HG03025 (cell line): Measurements from ENCODE around the gene SFXN4.
A peak's percentile ranks its signal among the peaks of the same experiment; 100 is the strongest.

Experiments
- ATAC-seq: cut with Tn5 transposase; IDR thresholded peaks from one replicate; pipeline ENCODE4 v1.9.1; 2021; ENCODE audit warnings: mild to moderate bottlenecking, moderate library complexity; ENCODE audit not compliant: unreplicated experiment, low FRiP score

The SFXN4 gene, protein sequence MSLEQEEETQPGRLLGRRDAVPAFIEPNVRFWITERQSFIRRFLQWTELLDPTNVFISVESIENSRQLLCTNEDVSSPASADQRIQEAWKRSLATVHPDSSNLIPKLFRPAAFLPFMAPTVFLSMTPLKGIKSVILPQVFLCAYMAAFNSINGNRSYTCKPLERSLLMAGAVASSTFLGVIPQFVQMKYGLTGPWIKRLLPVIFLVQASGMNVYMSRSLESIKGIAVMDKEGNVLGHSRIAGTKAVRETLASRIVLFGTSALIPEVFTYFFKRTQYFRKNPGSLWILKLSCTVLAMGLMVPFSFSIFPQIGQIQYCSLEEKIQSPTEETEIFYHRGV

GRCh38 chr10:119165171-119166117 is at the start of gene SFXN4:
Gene SFXN4 (minus strand): TSS chr10:119165714. CDS start chr10:119165647, 67 bp downstream.
- ATAC-seq, result peak; percentile 84

DNA sequence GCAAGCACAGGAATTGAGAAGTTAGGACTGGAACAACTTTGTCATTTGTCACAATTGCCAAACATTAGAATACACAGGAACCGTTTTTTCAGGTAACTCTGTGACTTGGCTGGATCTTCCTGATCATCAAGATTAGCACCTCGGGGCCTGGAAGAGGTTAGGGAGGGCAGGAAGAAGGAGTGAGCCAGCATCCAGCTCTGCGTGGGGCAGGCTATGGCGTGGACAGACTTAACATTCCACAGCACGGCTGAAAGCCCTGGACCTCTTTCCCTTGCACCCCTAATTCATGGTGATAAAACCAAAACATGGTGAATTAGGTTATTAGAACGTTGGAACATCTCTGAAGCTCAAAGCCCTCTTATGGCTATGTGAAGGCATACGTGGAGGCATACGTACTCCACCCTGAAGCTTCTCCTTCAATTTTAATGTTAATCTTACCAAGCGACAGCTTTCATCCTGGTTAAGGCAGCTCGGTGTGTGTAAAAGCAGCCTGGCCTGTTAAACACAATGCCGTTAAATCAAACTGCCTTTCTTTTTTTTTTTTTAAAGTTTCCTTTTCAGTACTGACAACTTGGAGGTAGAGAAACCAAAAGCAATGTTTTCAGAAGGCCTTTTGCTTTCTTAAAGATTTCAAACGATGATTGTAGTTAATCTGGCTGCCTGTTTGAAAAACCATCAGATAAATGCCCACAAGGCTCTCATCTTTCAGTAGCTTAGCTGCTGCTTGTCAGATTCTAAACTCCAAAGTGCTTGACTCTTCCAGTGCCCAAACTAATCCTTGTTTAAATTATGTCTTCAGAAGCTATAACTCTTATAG is 46.3 kb upstream of the SFXN4 start:
- ATAC-seq, result no peak

- no peak for ATAC-seq
Observed at GRCh38 chr10:119211176-119211575, 45.7 kb upstream of the SFXN4 start.

DNA sequence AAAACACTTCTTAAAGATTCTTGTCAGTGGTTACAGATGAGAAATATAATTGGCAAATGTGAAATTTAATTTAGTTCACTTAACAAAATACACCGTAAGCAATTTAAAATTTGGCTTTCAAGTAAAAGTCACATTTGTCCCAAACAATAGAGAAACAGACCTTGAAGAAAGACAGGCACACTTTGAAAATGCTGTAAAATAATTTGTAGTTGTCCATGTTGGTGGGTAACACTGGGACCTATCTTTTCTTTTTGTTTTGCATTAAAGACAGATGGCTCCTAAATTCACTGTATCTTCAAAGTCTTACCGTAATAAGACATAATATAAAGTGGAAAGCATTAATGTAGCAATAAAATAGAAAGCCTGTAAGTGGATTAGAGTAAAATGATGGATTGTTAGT is 45.1 kb upstream of the SFXN4 start:
- no peak for ATAC-seq

GRCh38 chr10:119209736-119210355 is 44.3 kb upstream of the SFXN4 start:
- ATAC-seq, result no peak

DNA sequence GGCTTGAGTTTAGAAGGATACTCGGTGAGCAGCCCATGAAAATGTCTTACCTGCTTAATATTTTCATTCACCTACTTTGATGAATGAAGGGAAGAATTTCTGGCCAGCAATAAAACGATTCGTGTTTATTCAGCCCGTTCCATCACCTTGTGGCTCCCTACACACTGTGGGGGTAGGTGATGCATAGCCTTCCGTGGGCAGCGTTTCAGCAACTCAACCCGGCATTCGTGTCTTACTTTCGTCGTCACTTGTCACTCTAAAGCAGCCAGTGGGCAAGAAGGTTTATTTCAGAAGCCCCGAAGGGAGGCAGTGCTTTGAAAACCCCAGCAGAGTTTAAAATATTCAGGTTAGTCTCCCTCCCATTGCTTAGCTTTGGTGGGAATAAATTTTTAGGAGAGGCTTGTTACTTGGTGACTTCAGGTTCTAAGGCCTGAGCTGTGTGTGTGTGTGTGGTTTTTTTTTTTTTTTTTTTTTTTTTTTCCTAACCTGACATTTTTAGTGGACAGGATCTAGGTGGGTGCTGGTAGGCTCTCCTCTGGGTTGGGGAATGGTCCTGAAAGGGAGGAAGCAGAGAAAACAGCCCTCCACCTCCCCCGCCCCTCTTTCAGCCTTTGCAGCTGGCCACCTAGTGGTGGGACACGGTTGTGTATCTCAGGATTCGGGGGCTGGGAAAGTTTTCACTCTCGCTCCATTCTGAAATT is 43.7 kb upstream of the SFXN4 start:
- no peak for ATAC-seq

GRCh38 chr10:119208553-119208940 is 43.0 kb upstream of the SFXN4 start:
- no peak for ATAC-seq

DNA sequence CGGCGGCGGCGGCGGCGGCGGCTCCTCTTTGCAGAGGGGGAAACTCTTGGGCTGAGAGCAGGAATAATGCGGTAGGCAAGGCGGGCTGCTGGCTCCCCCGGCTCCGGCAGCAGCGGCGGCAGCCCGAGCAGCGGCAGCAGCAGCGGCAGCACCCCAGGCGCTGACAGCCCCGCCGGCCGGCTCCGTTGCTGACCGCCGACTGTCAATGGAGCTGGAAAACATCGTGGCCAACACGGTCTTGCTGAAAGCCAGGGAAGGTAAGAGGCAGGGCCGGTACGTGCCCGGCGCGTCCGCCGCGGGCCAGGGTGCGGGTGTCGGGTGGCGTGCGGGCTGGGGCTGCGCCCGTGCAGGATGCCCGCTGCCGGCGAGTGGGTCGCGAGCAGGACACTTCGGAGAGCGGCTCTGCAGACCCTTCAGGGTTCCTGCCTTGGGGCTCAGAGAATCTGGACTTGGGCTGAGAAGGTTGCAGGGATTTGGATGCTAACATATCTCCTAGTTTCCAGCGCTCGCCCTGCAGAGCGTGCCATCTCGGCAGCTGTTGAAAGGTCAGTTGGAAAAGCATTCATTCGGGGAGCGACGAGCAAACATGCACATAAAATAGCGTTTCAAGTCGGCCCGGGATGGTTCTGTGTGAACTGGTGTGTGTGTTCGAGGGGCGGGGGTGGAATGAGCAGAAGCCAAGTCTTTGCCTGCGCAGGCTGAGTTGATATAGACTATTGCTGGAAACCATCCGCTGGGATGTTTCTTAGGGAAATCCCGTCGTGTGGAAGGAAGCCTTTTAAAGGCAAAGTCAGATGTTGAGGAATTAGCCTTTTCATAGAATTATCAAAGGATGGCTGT is 42.4 kb upstream of the SFXN4 start:
- peak; percentile 2 for ATAC-seq

- peak; percentile 77 for ATAC-seq
Observed at GRCh38 chr10:119207366-119207666, 41.8 kb upstream of the SFXN4 start, which contains the start of gene GRK5. Gene GRK5 (plus strand): TSS chr10:119207571. CDS start chr10:119207918, 347 bp downstream.

DNA sequence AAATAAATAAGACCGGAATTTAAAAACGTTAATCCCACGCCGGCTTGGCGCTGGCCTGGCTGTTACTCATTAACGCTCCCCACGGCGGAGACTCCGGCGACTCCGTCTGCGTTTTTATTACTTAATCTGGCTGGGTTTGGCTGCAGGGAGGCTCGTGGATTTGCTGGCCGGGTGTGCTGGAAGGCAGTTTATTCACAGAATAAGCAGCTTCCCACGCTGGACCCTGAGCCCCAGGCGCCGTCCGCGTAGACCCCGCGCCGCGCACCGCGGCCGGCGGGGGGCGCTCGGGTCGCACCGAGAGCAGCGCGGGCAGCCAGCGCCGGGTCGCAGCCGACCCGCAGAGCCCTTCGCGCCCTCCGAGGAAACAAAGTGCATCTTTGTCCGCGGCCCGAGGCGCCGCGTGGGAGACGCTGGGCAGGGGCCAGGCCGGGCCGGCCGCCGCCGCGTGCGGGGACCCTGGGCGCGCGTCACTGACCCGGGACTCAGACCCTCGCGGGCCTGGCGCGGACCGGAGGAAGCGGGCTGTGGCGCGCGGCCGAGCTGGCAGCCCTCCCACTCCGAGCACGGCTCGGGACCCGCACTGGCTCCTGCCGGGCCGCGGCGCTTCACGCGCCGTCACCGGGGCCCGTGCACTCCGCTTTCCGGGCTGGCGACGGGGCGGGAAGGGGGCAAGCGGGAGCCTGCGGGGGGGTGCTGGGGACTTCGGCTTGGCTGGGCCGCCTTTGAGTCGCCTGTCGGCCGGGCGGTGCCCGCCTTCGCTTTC is 41.3 kb upstream of the SFXN4 start:
- peak; percentile 61 for ATAC-seq

DNA sequence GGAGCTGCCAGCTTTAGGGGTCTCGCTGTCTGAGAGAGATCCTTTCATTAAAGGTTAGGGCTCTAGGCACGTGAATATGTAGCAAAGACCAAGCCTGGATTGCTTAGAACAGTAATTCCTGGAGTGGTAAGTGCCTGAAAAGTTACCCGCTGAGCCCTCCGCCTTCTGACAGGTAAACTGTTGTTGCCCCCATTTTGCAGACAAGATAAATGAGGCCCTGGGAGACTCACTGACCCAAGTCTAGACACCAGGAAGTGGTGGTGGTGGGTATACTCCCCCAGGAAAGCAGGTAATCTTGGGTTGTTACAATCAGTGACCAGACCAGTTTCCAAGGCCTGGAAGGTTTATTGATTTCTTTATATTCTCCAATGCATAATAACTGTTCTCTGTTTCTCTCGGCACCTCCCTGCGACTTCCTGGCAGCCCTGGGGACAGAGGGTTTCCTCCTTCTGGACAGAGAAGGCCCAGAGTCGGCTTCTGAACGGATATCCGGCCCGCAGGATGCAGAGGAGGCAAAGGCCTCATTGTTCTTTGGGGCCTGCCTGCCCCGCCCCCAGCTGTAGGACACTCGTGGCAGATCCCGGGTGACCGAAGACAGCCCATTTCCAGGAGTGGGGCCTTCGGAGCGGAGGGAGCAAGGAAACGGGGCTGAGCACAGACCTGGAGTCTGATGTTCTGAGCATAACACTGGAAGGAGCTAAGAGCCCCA is 40.5 kb upstream of the SFXN4 start:
- ATAC-seq, result no peak

- ATAC-seq, result no peak
Observed at GRCh38 chr10:119203006-119203405, 37.5 kb upstream of the SFXN4 start.

GRCh38 chr10:119201233-119201632 is 35.7 kb upstream of the SFXN4 start:
- no peak for ATAC-seq

DNA sequence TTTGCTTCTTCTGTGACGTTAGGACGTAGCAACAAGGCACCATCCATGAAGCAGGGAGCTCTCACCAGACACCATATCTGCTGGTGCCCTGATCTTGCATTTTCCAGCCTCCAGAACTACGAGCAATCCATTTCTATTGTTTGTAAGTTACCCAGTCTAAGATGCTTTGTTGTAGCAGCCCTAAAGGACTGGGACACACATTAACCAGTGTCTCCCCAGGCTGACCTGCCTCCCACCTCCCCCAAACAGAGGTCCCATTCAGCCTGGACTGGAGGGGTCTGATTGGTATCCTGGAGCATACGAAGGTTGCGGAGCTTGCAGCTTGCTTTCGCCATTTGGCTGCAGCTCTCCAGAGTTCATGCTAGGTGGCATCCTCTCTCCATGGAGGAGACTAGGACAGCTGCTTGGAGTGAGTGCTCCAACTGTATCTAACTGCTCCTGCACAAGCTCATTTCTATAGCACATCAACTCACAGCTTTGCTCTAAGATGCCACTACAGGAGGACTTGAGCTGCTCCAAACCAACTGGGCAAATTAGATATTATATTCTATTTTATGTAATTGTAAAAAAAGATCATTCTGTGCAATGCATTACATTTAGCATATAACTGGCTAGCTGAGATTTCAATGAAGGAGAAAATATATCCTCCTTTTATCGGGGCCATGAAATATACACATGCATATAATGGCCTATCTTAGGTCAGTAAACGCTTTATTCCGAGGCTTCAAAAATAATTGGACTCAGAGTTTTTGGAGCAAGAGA is 33.9 kb upstream of the SFXN4 start:
- ATAC-seq, result no peak

- no peak for ATAC-seq
Observed at GRCh38 chr10:119198438-119198837, 32.9 kb upstream of the SFXN4 start.

- no peak for ATAC-seq
Observed at GRCh38 chr10:119197921-119198320, 32.4 kb upstream of the SFXN4 start.

GRCh38 chr10:119191881-119192280 is 26.4 kb upstream of the SFXN4 start:
- ATAC-seq, result no peak
